WI38 (cell line): ENCODE data around the gene RAPH1.

Experiments
- H3K4me3 ChIP-seq: 2 replicates; pipeline ENCODE4 v1.5.1; 2011; ENCODE audit warnings: low read depth, mild to moderate bottlenecking, control low read depth, low read length
- TF ChIP-seq, protein P1 (sequence below): IDR thresholded peaks from 2 replicates; pipeline ENCODE4 v1.5.1; 2012; ENCODE audit warnings: low read depth, mild to moderate bottlenecking, control low read depth, low read length

RAPH1 gene, protein sequence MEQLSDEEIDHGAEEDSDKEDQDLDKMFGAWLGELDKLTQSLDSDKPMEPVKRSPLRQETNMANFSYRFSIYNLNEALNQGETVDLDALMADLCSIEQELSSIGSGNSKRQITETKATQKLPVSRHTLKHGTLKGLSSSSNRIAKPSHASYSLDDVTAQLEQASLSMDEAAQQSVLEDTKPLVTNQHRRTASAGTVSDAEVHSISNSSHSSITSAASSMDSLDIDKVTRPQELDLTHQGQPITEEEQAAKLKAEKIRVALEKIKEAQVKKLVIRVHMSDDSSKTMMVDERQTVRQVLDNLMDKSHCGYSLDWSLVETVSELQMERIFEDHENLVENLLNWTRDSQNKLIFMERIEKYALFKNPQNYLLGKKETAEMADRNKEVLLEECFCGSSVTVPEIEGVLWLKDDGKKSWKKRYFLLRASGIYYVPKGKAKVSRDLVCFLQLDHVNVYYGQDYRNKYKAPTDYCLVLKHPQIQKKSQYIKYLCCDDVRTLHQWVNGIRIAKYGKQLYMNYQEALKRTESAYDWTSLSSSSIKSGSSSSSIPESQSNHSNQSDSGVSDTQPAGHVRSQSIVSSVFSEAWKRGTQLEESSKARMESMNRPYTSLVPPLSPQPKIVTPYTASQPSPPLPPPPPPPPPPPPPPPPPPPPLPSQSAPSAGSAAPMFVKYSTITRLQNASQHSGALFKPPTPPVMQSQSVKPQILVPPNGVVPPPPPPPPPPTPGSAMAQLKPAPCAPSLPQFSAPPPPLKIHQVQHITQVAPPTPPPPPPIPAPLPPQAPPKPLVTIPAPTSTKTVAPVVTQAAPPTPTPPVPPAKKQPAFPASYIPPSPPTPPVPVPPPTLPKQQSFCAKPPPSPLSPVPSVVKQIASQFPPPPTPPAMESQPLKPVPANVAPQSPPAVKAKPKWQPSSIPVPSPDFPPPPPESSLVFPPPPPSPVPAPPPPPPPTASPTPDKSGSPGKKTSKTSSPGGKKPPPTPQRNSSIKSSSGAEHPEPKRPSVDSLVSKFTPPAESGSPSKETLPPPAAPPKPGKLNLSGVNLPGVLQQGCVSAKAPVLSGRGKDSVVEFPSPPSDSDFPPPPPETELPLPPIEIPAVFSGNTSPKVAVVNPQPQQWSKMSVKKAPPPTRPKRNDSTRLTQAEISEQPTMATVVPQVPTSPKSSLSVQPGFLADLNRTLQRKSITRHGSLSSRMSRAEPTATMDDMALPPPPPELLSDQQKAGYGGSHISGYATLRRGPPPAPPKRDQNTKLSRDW

DNA sequence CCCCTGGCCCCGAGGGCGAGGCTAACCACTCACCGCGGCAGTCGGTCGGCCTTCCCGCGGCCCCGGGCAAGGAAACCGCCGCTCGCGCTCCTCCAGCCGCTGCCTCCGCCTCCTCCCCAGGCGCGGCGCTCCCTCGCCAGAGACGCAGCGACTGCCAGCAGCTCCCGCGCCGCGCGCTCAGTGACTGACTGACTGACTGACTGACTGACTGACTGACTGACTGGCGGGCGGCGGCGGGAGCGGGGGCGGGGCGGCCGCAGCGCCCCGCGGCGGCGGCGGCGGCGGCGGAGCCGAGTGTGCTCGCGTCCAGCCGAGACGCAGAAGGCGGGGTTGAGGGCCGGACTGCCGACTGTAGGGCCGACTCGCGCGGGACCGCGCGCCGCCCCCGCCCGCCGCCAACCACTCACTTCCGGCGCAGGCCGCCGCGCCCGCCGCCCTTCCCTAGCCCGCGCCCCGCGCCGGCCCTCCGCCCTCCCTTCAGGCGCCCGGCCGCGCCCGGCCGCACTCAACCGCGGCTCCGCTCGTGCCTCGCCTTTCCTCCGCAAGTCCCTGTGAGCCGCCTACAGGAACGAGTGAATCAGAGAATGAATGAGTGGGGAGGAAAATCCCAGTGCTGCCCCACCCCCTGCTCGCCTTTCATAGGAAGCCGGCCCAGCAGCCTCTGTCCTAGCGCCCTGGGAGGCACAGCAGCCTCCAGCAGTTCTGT lies at the start of gene RAPH1:
TSS of gene RAPH1 (minus strand) at position 224 of the 706 bp plus-strand sequence. CDS start 39,948 bp downstream, outside the sequence.
- H3K4me3 ChIP-seq: peak within 1 kb of the TSS; percentile 93
- TF ChIP-seq, protein P1, sequence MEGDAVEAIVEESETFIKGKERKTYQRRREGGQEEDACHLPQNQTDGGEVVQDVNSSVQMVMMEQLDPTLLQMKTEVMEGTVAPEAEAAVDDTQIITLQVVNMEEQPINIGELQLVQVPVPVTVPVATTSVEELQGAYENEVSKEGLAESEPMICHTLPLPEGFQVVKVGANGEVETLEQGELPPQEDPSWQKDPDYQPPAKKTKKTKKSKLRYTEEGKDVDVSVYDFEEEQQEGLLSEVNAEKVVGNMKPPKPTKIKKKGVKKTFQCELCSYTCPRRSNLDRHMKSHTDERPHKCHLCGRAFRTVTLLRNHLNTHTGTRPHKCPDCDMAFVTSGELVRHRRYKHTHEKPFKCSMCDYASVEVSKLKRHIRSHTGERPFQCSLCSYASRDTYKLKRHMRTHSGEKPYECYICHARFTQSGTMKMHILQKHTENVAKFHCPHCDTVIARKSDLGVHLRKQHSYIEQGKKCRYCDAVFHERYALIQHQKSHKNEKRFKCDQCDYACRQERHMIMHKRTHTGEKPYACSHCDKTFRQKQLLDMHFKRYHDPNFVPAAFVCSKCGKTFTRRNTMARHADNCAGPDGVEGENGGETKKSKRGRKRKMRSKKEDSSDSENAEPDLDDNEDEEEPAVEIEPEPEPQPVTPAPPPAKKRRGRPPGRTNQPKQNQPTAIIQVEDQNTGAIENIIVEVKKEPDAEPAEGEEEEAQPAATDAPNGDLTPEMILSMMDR: no peak

DNA sequence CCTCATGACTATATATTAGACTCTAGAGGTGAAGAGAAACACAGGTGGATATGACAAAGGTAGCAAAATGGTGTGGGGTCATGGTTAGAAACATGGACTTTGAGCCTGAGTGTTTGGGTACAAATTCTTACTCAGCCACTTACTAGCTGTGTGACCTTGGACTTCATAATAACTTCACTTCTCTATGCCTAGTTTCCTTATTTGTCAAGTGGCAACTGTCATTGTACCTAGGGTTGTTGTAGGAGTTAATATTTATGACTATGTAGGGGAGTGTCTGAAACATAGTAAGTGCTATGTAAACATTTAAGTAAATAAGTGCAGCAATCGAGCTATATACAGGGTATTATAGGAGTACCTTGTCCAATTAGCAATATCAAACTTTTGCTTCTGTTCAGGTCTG lies 49.7 kb upstream of the RAPH1 start:
- H3K4me3 ChIP-seq: no peak overlapping the region
- TF ChIP-seq, protein P1: no peak

DNA sequence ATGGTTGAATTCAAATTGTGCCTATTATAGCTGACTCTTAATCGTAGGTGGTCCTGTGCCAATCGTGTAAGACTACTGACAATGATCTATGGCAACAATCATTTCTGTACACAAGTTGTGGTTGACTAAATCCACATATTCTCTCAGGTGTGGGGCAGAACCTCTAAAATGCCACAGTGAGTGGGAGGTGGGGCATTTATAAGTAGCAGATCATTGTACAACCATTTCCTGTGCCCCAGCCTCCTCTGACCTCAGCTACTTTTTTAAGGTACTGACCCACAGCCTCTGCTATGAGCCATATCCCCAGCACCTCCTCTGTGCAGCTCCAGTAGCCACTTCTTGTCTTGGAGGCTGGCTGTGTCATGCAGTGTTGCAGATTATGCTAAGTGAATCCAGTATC lies 48.6 kb upstream of the RAPH1 start:
- H3K4me3 ChIP-seq: no peak overlapping the region
- TF ChIP-seq, protein P1: no peak

DNA sequence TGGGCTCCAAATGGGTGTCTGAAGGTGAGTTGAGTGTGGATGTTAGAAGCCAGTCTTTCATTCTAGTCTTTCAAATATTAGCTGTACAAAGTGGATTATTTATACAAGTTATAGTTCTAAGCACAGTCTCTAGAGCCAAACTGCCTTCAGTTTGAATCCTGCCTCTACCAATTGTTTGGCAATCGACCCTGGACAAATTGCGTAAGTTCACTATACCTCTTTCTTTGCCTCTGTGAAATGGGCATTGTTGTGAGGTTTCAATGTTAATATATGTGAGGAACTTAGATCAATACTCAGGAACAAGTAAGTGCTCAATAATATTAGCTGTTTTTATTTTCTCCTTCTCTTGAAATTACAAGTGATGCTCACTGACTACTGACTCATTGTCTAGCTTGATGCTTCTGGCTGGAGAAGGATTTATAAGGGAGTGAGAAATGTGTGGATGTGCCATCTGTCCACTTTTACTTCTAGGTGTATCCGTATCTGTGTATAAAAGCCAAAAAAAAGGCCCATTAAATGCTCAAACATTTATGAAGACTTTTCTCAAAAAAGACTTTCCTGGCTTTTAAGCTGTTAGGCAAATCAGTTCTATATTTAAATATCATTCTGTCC lies 48.1 kb upstream of the RAPH1 start:
- H3K4me3 ChIP-seq: no peak overlapping the region
- TF ChIP-seq, protein P1: no peak

DNA sequence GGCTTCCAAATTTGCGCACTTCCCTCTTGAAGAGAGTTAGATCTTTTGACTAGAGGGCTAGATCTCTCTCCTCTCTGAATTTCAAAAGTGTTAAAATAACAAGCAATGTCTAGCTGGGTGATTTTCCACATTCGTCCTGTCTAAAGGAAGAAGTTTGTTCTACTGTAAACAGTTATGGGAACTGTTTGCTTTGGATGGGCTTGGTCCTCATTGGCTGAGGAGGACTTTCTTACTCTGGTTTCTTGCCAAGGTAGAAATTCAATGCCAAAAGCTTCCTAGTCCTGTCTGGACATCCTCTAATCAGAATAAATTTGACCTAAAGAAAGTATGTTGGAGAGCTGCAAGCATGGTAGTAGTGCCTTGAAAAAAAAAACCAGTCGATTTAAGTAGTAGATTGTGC lies 47.4 kb upstream of the RAPH1 start:
- TF ChIP-seq, protein P1: no peak
- H3K4me3 ChIP-seq: no peak overlapping the region

DNA sequence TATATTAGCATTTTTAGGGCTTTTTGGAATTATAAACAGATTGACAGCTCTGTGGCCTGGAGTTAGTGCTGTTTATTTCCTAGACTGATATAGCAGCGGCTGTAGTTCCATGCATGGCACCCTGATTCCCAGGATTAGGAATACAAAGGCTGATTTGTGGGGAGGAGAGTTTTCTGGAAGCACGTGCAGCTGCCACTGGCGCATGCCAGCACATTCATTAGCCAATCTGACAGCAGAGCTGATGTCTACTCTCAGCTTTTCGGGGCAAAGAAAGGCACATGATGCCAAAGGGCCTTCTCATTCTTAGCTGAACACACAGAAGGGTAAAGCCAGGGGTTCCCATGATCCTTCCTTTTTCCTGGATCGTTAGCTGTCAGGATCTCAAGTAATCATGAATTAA lies 45.7 kb upstream of the RAPH1 start:
- H3K4me3 ChIP-seq: no peak overlapping the region
- TF ChIP-seq, protein P1: no peak
